ENCODE measurements around the gene C1QTNF3.

- TF ChIP-seq CTCF (IDR thresholded peaks at IDR 0.05; ENCODE audit: insufficient read depth, low read length, poor library complexity, severe bottlenecking) (no peak), EZH2phosphoT487 (conservative IDR thresholded peaks at IDR 0.05; ENCODE audit: low read length) (no peak)
These were observed 12.7 kb upstream of the C1QTNF3 start for GRCh38 chr5:34055667-34056066.
